GM21360 (cell line): ENCODE results near the gene TMEM167A.
"Not testable (repeated sequence)": the region's sequence is repeated elsewhere in the genome, so short reads cannot be mapped to it uniquely, and the experiment has no call there.

Experiments
- ATAC-seq: cut with Tn5 transposase; IDR thresholded peaks from one replicate; pipeline ENCODE4 v1.9.1; 2021; ENCODE audit warnings: mild to moderate bottlenecking, moderate library complexity; ENCODE audit not compliant: unreplicated experiment

Gene TMEM167A

DNA sequence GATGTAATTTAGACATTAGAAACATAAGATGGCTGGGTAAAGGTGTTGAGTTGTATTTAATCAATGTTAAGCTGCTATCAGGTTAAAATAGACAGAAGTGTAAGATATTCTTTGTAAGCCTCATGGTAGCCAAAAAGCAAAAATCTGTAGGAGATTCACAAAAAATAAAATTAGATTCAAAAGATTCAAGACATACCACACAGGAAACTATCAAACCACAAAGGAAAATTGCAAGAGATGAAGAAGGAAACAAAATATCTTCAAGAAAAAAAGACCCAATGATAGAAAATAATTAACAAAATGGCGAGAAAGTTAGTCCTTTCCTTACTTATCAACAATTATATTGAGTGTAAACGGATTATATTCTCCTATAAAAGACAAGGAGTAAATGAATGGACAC is 15.4 kb upstream of the TMEM167A start:
- ATAC-seq = no peak

DNA sequence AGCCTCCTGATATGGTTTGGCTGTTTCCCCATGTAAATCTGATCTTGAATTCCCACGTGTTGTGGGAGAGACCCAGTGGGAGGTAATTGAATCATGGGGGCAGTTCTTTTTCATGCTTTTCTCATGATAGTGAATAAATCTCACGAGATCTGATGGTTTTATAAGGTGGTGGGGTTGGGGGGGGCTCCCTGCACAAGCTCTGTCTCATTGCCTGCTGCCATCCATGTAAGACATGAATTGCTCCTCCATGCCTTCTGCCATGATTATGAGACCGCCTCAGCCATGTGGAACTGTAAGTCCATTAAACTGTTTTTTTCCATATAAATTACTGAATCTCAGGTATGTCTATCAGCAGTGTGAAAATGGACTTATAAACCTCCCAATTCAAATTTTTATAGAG is 13.0 kb upstream of the TMEM167A start:
- ATAC-seq = no peak

DNA sequence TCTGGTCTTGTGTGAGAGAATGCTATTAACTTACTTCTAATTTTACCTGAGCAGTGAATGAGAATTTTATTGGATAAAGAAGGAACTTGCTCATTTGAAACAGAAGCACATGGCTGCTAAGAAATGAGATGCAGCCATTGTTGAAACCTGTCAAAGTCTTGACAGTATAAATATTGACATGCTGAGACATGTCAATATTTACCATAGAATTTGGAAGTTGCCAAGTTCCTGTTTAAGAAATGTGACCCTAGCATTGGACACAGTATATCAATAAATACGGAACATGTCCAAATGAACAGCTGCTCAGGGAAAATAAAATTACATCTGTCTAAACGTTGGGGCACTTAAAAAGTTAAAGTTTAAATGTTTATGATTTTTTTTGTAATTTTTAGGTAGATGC is 7.9 kb upstream of the TMEM167A start:
- ATAC-seq = no peak

DNA sequence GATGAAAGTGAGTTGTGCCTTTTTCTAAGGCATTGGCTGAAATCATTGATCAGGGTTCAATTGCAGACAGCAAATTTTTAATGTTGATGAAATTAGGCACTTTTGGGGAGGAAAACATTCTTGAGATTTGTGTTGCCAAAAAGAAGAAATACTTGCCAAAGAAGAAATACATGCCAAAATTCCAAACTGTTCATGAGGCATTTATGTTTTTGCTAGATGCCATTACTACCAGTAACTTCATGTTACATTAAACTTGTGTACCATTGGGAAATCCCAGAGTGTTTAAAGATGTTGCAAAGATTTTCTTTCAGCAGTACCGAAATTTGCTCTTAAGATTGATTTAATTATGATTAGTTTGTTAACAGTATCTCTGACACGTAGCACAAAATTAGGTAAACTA is 7.1 kb upstream of the TMEM167A start:
- ATAC-seq = no peak

DNA sequence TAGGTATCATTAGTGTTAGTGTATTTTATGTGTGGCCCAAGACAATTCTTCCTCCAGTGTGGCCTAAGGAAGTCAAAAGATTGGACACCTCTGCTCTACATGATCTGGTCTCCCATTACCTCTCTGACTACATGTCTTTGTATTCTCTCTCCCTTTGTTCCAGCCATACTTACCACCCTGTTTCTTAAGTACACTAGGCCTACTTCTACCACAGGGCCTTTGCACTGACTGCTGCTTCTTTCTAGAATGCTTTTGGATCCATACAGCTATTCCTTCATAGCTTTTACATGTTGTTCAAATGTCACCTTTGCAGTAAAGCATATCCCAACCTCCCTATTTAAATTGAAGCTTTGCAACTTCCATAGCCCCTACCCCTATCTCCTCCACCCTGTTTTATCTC is 5.6 kb upstream of the TMEM167A start:
- no peak for ATAC-seq

DNA sequence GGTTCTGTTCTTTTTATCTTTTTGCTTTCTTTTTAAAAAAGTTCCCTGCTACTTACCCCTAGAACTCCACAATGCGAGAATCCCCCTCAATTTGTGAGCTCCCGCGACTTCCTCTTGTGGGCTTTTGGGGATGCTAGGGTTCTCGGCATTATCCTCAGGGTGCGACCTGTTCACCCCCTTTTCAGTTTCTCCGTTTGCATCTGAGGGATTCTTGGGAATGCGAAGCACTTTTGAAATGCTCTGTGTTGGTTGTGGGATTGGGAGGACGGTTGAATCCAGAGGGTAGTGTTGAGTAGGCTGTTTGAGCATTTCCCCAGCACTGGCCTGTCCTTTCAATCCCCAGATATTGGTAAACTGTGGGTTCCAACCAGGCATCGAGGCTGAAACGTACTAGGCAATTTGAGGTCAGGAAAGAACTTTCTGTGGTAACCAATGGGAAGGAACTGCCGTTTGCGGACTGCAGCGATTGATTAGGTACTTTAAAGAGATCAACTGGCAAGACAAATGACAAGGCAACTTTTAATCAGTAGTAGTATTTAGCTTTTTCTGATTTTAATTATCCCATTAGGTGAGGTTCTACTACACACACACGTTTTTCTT is 568 bp upstream of the TMEM167A start:
- ATAC-seq = peak; percentile 4

DNA sequence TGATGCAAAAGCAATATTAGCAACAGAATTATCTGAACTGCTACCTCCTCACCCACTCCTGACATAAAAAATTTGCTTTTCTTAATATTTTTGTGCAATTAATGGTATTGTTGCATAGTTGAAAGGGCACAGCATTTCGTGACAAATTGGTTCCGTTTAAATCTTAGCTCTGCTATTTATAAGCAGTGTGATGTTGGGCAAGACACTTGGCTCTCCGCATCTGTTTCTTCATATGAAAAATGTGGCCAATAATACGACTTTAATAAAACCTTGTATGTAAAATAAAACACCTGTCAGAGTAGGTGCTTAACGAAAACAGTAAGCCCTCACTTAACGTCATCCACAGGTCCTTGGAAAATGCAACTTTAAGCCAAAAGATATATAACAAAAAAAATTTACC is 4.2 kb downstream of the TMEM167A start:
- ATAC-seq = no peak

DNA sequence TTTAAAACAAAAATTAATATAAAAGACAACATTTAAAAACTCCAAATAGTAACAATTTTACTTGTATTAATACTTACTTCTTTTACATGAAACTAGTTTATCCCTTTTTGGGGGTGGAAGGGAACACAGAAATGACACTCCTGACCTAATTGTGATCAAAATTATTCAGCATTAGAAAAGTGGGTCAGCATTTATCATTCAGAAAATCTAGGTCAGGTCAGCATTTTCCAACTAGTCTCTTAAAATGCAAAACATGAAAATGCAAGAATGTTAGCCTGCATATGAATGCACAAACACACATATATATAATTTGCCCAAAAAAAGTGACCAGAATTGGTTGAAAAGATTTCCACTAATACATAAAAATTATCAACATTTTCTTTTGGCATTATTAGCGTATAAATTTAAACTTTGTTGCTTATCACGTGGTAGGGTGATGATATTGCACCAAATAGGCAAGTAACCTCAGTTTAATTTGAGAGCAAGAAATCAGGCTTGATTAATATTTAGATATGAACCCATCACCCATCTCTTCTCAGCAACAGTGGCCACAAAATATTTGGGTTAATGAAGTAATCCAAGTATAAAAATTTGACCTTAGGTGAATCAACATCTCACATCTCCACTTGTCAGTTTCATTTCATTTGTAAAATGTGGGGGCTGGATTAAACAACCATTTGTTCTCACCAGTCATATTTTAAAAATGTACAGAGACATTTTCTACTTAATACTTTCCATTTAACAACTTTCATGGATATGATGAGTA is 5.7 kb downstream of the TMEM167A start:
- ATAC-seq = no peak

DNA sequence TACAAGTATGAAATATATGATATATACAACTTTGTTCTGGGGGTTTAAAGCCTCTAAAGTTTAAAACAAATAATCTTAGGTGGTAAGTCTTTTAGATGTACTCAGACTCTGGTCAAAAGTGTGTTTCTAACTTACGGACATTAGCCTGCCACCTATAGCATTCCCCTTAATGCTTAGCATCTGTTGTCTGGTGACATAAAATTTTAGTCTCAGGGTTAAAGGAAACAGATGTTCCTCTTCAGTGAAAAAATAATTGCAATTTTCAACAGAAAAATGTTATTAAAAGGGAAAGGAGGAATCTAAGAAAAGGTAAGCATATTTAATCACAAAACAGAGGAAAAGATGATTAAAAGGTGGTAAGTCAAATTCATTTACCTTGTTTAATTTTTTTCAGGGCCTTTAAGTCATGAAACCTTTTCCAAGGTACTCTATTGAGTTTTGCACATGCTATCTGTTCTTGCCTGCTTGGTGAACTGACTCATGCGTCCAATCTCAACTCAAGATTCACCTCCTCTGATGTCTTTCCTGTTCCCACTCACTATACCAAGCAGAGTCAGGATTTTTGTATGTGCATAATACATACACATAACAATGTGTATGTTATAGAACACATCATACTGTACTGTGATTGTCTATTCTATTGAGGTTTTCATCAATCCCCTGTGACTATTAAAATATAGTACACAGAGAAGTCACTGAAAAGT is 7.9 kb downstream of the TMEM167A start:
- ATAC-seq = no peak

DNA sequence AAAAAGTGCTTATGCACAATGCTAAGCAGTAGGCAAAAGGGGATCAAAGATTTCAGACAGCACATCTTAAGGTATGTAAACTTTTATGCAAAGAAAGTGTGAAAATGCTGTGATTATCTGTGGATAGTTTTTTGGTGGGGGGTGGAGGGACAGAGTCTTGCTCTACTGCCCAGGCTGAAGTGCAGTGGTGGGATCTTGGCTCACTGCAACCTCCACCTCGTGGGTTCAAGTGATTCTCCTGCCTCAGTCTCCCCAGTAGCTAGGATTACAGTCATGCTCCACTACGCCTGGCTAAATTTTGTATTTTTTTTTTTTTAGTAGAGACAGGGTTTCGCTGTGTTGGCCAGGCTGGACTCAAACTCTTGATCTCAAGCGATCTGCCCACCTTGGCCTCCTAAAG is 9.8 kb downstream of the TMEM167A start:
- not testable (repeated sequence) for ATAC-seq

DNA sequence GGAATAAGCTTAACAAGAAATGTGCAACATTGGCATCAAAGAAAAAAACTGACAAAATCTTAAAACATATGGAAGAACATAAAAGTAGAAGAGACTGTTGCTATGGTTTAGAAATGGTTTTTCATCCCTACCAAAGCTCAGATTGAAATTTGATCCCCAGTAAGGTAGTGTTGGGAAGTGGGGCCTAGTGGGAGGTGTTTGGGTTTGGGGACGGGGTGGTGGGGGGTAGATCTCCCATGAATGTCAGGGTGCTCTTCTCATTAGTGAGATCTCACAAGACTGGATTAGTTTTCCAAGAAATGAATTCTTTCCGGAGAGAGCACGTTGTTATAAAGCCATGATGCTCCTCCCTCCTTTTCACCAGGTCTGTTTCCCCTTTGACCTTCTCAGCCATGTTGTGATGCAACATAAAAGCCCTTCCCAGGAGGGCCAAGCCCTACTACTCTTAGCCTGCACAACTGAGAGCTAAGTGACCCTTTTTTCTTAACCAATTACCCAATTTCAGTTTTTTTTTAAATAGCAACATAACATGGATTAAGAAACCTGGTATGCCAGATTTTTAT is 10.6 kb downstream of the TMEM167A start:
- no peak for ATAC-seq

DNA sequence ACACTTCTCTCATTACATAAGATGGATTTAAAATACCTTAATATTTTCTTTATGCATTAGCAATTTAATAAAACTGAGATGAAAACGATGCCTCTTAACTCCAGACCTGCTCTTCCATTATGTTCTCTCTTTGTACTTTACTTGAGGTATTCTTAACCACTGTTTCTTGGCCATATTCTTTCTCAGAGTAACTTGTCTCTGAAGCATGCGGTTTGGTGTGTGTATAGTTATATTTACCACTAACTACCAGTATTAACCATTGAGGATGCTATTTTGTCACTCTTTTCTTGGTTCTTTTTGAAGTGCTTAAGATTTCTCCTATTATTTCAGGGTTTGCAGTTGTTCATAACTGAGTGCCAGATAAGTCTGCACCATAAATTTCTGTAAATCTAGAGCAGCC is 17.9 kb downstream of the TMEM167A start:
- ATAC-seq = no peak

DNA sequence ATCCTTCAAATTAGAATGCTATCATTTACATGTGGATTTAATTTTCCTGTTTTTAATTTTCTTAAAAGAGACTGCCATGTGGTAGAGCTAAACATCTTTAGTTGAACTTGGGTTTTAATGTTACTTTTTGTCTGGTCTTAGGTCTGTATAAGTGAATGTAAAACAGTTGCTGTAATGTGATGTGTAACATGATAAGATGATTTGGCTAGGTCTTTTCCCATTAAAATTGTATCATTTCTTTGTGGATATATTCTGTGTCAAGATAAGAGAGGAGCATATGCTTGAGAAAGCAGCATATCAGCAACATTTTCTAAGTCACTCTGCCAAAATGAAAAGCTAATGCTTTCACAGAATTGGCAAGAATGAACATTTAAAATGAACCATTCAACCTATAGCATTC is 18.5 kb downstream of the TMEM167A start:
- no peak for ATAC-seq

DNA sequence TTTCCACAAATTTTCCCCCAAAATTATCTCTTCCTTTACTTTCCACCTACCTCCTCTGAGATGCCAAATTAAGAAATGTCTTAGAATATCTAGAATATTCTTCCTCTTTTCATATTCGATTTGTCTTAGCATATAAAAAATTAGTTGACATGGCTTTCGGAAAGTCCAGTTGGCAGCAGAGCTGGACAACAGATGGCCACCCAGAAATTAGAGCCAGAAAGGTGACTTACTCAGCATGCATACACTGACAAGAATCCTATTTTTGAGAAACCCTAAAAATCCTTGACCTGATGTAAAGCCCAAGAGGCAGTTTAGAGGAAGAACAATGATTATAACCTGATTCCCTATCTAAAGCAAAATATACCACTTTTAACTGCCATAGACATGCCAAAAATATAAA is 22.0 kb downstream of the TMEM167A start:
- no peak for ATAC-seq

DNA sequence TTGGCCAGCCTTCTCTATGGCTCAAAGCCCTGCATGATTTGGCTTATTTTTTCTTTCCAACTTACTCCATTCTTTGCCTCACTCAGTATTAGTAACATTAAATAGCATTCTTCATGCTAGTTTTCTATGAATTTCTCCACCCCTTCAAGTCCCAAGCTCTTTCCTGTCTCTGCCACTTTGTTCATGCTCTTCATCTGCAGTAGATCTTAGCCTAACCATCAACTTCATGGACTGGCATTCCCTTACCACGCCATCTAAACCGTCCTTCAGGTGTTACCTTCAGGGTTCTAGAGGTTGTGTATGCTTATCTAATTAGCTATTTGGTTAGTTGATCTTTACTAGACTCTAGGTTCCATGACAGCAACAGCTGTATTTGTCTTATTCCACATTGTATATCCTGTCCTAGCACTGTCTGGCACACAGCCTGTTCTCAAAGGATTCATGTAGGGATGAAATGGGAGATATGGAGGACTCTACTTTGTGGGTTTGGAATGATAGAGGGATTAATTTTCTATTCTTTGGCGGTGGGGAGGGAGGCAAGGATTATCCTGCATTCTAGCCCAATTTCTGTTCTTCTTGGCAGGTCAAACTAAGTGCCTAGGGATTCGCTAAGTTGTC is 26.4 kb downstream of the TMEM167A start:
- ATAC-seq = no peak

DNA sequence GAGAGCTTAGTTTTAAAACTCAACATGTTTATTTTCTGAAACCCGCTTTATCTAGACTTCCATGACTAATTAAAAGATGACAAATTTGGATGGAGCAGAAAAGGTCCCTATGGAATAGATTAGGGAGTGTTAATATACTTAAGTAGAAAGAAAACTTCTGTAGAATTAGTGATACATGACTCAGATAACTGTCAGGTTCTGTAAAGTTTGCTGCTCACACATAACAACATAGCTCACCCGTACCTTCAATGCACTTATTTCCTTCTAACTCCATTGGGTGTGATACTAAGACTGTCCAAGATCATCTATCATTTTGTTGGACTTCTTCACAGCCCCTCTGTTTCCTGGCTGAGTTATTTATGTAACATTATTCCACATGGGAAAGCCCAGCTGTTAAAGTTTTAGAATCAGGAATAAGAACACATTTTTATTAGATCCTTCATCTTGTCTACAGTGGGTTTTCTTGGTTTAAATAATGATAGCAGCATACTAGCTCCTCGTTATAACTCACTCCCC is 27.8 kb downstream of the TMEM167A start:
- no peak for ATAC-seq

DNA sequence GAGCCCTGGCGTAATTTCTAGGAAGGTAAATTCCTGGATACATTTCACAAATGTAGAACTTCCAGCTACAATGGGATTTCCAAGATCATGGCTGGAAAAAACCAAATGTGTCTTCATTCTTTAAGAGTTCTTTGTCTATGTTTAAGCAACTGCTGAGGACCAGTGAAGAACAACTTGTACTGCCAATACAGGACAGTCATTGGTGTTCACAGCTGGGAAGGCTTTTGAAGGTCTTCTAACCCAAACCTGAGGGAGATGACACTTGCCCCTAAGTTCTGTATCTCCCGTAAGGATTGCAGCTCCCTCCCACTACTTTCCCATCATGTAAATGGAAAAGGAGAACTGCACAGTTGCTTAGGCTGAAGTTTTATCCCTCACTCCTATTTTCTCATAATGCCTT is 28.4 kb downstream of the TMEM167A start:
- no peak for ATAC-seq

DNA sequence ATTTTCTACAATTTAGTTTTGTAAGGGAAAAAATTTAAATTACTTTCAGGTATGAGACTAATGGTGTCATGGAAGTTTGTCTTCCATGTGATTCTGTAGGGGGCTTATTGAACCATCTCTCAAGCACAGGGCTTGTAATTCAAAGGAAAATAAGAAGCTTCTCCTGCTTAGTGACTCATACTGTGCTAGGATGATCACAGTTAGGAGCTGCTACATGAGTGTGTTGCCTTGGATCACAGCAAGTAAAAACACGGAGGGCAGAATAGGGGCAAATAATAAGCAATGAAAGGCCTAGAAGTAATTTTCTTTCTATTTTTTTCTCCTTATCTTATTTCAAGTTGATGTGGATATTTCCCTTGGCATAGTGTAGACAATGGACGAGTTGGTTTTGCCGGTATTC is 28.9 kb downstream of the TMEM167A start:
- ATAC-seq = no peak

DNA sequence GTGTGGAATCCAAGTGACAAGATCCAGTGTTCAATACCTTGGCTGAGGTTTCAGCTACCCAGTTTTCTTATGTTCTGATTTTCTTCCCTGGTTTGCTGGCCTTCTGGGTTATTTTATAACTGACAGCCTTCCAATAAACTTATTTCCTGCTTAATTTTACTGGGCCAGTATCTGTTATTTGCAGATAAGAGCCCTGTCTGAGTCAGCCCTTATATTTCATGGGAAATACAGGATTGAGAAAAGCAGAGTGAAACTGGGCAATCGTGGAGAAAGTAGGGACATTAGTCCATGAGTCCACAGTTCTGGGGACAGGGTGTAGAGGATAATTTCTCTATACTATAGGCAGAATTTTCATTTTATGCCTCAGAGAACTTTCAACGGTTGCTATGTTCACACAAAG is 32.3 kb downstream of the TMEM167A start:
- ATAC-seq = no peak

DNA sequence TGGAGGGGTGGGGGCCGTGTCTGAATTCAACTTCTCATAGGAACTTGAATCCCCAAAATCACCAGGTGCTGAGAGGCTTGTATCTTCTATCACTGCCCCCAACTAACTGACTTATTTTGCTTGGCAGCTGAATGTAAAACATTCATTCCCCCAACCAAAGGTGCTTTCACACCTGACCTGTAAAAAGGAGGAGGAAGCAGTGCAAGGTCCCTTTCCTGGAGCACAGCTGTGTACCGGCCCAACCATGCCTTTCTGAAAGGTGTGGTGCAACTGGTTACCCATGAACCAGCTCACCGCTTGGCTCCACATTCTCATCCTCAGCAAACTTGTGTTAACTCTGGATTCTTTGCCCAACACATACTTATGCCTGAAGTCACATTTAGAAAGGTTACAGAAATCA is 34.7 kb downstream of the TMEM167A start:
- no peak for ATAC-seq

DNA sequence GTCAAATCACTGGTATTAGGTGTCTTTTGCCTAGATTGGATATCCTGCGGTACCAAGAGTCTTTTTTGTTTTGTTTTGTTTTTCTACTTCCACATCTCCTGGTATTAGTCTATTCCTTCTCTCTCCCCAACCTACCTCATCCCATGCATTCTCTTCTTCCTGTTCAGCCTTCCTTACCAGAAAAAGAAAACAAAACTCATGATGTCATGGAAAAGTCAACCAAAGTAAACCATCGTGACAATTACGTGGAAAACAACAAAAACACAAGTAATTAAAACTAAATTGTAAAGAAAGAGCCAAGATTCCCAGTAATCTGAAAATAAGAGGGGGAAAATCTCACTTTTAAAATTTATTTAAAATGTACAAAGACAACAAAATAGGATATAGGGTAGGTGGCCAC is 38.3 kb downstream of the TMEM167A start:
- no peak for ATAC-seq
